ENCODE data around the gene TSC1.

GRCh38 chr9:132869266-132869665 is 75.2 kb downstream of the TSC1 start:
- no peak for TF ChIP-seq CTCF (IDR thresholded peaks at IDR 0.05)
- TF ChIP-seq POLR2A (IDR thresholded peaks at IDR 0.05): no peak

Measured in transverse colon (tissue), 3 donors.